Muscle layer of duodenum (tissue), 2 donors: ENCODE results near the gene TRABD2B.

Source experiments
- H3K27ac ChIP-seq: one replicate; pipeline ENCODE4 v1.7.0; 2013; ENCODE audit warnings: mild to moderate bottlenecking, low read length
- H3K27me3 ChIP-seq: one replicate; pipeline ENCODE4 v1.7.0; 2013; ENCODE audit warnings: low read depth, mild to moderate bottlenecking, control low read depth, low read length
- H3K36me3 ChIP-seq, 2 donors: one replicate each; pipeline ENCODE4 v1.7.0; 2013; ENCODE audit warnings: low read length in 2 of 2, control low read depth in 1 of 2, mild to moderate bottlenecking in 1 of 2; ENCODE audit not compliant: insufficient read depth in 2 of 2, control insufficient read depth in 1 of 2
- H3K4me1 ChIP-seq, 2 donors: one replicate each; pipeline ENCODE4 v1.7.0; 2013; ENCODE audit warnings: low read length in 2 of 2, mild to moderate bottlenecking in 2 of 2, control low read depth in 1 of 2, moderate library complexity in 1 of 2; ENCODE audit not compliant: insufficient read depth in 2 of 2, control insufficient read depth in 1 of 2
- H3K4me3 ChIP-seq, 2 donors: one replicate each; pipeline ENCODE4 v1.7.0; 2013; ENCODE audit warnings: low read length in 2 of 2, low read depth in 1 of 2, mild to moderate bottlenecking in 1 of 2
- H3K9me3 ChIP-seq, 2 donors: one replicate each; pipeline ENCODE4 v1.7.0; 2013; ENCODE audit warnings: low read length in 2 of 2, control low read depth in 1 of 2, mild to moderate bottlenecking in 1 of 2; ENCODE audit not compliant: control insufficient read depth in 1 of 2
- donor health status: healthy.

TRABD2B gene

DNA sequence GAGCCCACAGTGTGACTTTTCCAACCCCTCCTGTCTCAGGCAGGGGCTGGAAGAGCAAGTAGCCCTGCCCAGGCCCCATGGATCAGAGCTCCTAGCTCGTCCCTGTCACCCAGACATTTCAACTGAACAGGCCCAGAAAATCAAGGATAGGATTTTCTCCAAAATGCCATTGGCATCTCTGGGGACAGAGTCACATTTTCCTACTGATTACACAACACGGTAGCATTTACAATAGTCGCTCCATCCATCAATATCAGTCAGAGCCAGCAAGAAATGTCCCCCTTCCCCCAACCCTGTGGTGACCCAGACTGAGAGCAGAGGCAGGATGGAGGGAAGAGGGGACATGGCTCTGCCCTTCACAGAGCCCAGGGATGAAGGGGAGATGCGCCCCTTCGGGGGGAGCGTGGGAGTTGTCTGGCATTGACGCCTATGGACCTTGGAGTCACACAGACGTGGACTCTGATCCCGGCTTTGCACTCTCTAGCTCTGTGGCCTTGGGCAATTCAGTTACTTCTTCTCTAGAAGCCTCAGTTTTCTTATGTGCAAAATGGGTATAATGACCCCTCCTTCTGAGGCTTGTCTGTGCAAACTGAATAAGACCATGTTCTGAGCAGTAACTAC is 283.7 kb downstream of the TRABD2B start:
- no peak overlapping the region for H3K4me3 ChIP-seq
- peaks cover 0 to 25% of the 10 kb centered on the region in 2 donors for H3K4me1 ChIP-seq
- no peaks in the 10 kb centered on the region for H3K9me3 ChIP-seq
- no peaks in the 10 kb centered on the region for H3K36me3 ChIP-seq
- H3K27ac ChIP-seq = no peak overlapping the region
- H3K27me3 ChIP-seq = peaks cover 23% of the 10 kb centered on the region

DNA sequence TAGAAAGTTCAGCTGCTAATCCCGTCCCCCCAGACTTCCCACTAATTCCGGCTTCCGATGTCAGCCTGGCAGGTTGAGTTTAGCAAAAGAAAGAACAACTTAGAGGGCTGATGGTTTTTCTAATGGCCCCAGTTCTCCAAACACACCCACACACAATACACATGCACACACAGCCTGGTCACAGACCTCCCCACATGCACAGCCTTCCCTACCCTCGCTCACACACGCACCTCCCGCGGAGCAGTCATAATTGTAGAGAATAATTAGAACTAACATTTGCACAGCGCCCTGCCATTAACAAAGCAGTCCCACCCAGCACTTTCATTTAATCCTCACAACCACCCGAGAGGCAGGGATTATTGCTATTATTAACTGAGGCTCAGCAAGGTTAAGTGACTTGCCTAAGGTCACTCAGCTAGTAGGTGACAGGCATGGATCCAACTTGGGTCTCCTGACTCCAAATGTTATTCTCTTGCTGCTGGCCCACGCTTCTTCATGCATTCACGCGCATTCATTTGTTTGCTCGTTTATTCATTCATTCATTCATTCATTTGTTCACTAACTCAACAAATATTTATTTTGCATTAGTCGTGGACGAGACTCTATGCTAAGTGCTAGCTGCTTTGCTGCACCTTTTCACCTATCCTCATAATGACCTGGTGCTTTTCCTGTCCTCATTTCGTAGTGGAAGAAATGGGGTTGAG is 284.4 kb downstream of the TRABD2B start:
- Histone ChIP-seq H3K4me1 (peaks cover 0 to 29% of the 10 kb centered on the region in 2 donors), H3K36me3 (no peaks in the 10 kb centered on the region), H3K27me3 (peaks cover 27% of the 10 kb centered on the region), H3K4me3 (no peak overlapping the region), H3K9me3 (no peaks in the 10 kb centered on the region), H3K27ac (no peak overlapping the region)

DNA sequence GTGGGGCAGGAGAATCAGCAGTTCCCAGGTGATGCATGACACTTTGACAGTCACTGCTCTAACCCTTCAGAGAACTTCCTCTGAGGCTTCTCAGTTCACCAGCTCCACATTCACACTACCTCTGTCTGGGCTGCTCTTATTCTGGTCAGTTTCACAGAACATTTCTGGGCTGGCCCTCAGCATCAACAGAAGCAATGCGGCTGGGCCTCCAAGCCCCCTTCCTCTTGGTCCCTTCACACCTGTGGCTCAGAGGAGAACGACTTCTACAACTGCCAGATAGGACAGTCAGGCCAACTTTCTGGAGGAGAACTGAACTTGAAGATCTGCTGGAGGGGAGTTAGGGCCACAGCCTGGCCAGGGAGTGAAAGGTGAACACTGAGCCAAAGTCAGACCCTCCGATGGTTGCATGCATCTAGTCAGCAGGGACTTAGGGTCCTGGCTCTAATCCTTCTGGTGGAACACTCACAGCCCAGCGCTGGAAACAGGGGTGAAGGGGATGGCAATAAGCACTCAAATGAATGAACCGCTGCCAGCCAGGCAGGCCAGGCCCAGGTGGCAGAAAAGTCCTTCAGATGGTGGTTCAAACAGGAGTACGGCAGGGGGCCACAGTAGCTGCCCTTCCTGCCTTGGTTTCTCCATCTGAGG is 285.2 kb downstream of the TRABD2B start:
- Histone ChIP-seq H3K27me3 (peaks cover 27% of the 10 kb centered on the region), H3K4me1 (peaks cover 0 to 29% of the 10 kb centered on the region in 2 donors), H3K4me3 (no peak overlapping the region), H3K27ac (no peak overlapping the region), H3K36me3 (no peaks in the 10 kb centered on the region), H3K9me3 (no peaks in the 10 kb centered on the region)

DNA sequence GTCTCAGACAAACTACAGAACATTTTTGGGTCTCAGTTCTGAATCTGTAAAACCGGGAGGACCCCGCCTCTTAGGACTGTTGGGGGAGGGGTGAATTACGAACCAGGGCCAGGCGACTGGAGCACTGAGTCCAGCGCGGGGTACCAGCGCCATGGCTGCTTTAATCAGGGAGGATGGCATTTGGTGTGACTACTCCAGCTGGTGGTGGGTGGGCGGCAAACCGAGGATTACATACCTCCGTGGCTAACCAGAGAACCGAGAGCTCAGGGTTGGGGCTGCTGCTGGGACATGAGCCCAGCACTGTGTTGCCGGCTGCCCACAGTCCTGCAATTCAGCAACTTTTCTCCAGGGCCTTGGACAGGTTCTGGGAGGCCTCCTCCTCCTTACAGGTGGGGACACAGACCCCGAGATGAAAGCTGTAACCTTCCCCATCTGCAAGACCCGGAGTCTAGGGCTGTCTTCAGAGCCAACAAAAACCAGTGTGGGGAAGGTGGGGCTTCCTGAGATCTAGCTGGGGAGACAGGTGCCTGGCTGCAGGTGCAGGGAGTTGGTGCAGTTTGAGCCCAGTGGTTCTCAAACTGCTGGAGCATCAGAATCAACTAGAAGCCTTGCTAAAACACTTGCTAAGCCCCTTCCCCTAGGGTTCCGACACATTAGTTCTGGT is 285.9 kb downstream of the TRABD2B start:
- Histone ChIP-seq H3K27me3 (peaks cover 27% of the 10 kb centered on the region), H3K4me1 (peaks cover 0 to 29% of the 10 kb centered on the region in 2 donors), H3K4me3 (no peak overlapping the region), H3K9me3 (no peaks in the 10 kb centered on the region), H3K27ac (no peak overlapping the region), H3K36me3 (no peaks in the 10 kb centered on the region)
